Measurements from ENCODE around the gene EEFSEC.

GRCh38 chr3:128392818-128393544 lies 239.7 kb downstream of the EEFSEC start:
- no peak for TF ChIP-seq MAX (IDR thresholded peaks at IDR 0.05; ENCODE audit: low read depth, low read length)
- TF ChIP-seq POLR2A (IDR thresholded peaks at IDR 0.05; ENCODE audit: extremely low read depth, insufficient read length): no peak
- no peak for TF ChIP-seq CTCF (IDR thresholded peaks at IDR 0.05; ENCODE audit: low read depth, low read length)
- no peak for TF ChIP-seq MYC (IDR thresholded peaks at IDR 0.05; ENCODE audit: low read depth, low read length)

Measured in NB4 (cell line).